ENCODE results near the gene ELF2.

Gene ELF2

GRCh38 chr4:139189417-139189749, 12.4 kb upstream of the ELF2 start:
- ChIA-PET CTCF (interaction anchor here (0.6 to 1.1 kb wide), 2 partner anchors 12 to 34 kb away, joined by 3 read pairs; no protein-coding TSS in a partner anchor), POLR2A (ENCODE audit: low non-redundant PET) (no interaction called here)

GRCh38 chr4:139188648-139189416, 11.8 kb upstream of the ELF2 start:
- CTCF ChIA-PET = interaction anchor here (0.6 to 1.1 kb wide), 2 partner anchors 34 to 70 kb away, joined by 3 read pairs; no protein-coding TSS in a partner anchor
- H3K27ac ChIP-seq = no peak overlapping the region
- POLR2A ChIA-PET (ENCODE audit: low non-redundant PET) = no interaction called here

More at GRCh38 chr4:139189417-139189749, 12.4 kb upstream of the ELF2 start:
- DNase-seq (ENCODE audit: low spot score) = no peak
- TF ChIP-seq CTCF (conservative IDR thresholded peaks at IDR 0.05; ENCODE audit: low read depth) = no peak
- H3K27ac ChIP-seq = no peak overlapping the region

GRCh38 chr4:139184129-139184528, 7.1 kb upstream of the ELF2 start:
- H3K27ac ChIP-seq = no peak overlapping the region
- TF ChIP-seq CTCF (conservative IDR thresholded peaks at IDR 0.05; ENCODE audit: low read depth) = 0 out of 2 replicates have a peak, but pooled peaks have one; percentile 15
- DNase-seq (ENCODE audit: low spot score) = no peak
- ChIA-PET POLR2A (ENCODE audit: low non-redundant PET) (no interaction called here), CTCF (interaction anchor here (0.7 kb wide), 1 partner anchor 270 kb away, joined by 3 read pairs; the partner anchor contains the start of gene RAB33B)

More at GRCh38 chr4:139188648-139189416, 11.8 kb upstream of the ELF2 start:
- TF ChIP-seq CTCF (conservative IDR thresholded peaks at IDR 0.05; ENCODE audit: low read depth) = no peak
- no peak for DNase-seq (ENCODE audit: low spot score)

GRCh38 chr4:139177869-139178619, 1.0 kb upstream of the ELF2 start:
- ChIA-PET CTCF (interaction anchor here (0.6 to 0.7 kb wide), 3 partner anchors 23 to 504 kb away, joined by 3 to 4 read pairs (median 3); no protein-coding TSS in a partner anchor), POLR2A (ENCODE audit: low non-redundant PET) (interaction anchor here (0.7 to 1.7 kb wide), 3 partner anchors 10 to 348 kb away, joined by 3 to 5 read pairs (median 4); partner anchors contain the start of gene NAA15)
- peak overlapping the region; percentile 98 for H3K27ac ChIP-seq
- no peak for TF ChIP-seq CTCF (conservative IDR thresholded peaks at IDR 0.05; ENCODE audit: low read depth)
- peak; percentile 85 for DNase-seq (ENCODE audit: low spot score)

- DNase-seq (ENCODE audit: low spot score) = peak; percentile 55
- CTCF ChIA-PET = interaction anchor here (0.7 to 1.6 kb wide), 4 partner anchors 9 to 146 kb away, joined by 3 to 7 read pairs (median 5); no protein-coding TSS in a partner anchor
- no peak for TF ChIP-seq CTCF (conservative IDR thresholded peaks at IDR 0.05; ENCODE audit: low read depth)
- peak overlapping the region; percentile 98 for H3K27ac ChIP-seq
- POLR2A ChIA-PET (ENCODE audit: low non-redundant PET) = interaction anchor here (0.6 to 1.7 kb wide), 5 partner anchors 56 to 380 kb away, joined by 3 to 7 read pairs (median 3); partner anchors contain the start of genes NAA15 and SETD7
Measured at GRCh38 chr4:139176302-139177048, 543 bp downstream of the ELF2 start.
